A673 (cell line): ENCODE results near the gene FXYD4. TPM values are rescaled to one million over a fixed set of nuclear protein-coding genes. Genes with fewer than 3 reads are reported as not detected.

ENCODE experiments used
- BruUV-seq: library from RNA; stranded (reverse); fragments of 400-500 nt; replicated peaks from 2 replicates; lab custom pipeline; 2021; lab: Mats Ljungman, UMichigan
- CTCF ChIA-PET: fragments of 300-600 bp; sonication (Branson Sonifier 250); formaldehyde crosslinking; loops from one replicate; lab custom pipeline; 2022; ENCODE audit warnings: antibody characterized with exemption; lab: Charles Lee
- POLR2A ChIA-PET: fragments of 300-600 bp; sonication (Branson Sonifier 250); formaldehyde crosslinking; loops from one replicate; lab custom pipeline; 2022; ENCODE audit warnings: antibody characterized with exemption; ENCODE audit not compliant: low non-redundant PET; lab: Charles Lee
- DNase-seq: peaks from one replicate; pipeline ENCODE4 v3.0.0-alpha.2; 2015; ENCODE audit warnings: low spot score
- H3K27ac ChIP-seq: fragments of 200-600 bp; sonication (generic); 2 replicates; pipeline ENCODE4 v1.5.1; 2016; ENCODE audit warnings: mixed run types, low read depth, mild to moderate bottlenecking, mixed read lengths, antibody characterized with exemption, low read length; ENCODE audit not compliant: poor library complexity, severe bottlenecking
- H3K27me3 ChIP-seq: fragments of 200-600 bp; sonication (generic); replicated peaks from 2 replicates; pipeline ENCODE4 v1.6.1; 2017; ENCODE audit warnings: mixed run types, low read depth, mild to moderate bottlenecking, mixed read lengths, antibody characterized with exemption, low read length; ENCODE audit not compliant: insufficient read depth, poor library complexity
- H3K36me3 ChIP-seq: fragments of 200-600 bp; sonication (generic); 2 replicates; pipeline ENCODE4 v1.6.1; 2016; ENCODE audit warnings: mixed run types, mild to moderate bottlenecking, mixed read lengths, antibody characterized with exemption, low read length; ENCODE audit not compliant: insufficient read depth, poor library complexity, severe bottlenecking
- H3K4me1 ChIP-seq: fragments of 200-600 bp; sonication (generic); 2 replicates; pipeline ENCODE4 v1.6.1; 2017; ENCODE audit warnings: mixed run types, mild to moderate bottlenecking, mixed read lengths, antibody characterized with exemption, low read length; ENCODE audit not compliant: insufficient read depth, poor library complexity, severe bottlenecking
- H3K4me3 ChIP-seq: fragments of 200-600 bp; sonication (generic); 2 replicates; pipeline ENCODE4 v1.5.1; 2016; ENCODE audit warnings: low read depth, mixed run types, mild to moderate bottlenecking, mixed read lengths, low read length; ENCODE audit not compliant: poor library complexity, severe bottlenecking
- H3K9me3 ChIP-seq: fragments of 200-600 bp; sonication (generic); 2 replicates; pipeline ENCODE4 v1.6.1; 2016; ENCODE audit warnings: mixed run types, low read depth, mild to moderate bottlenecking, mixed read lengths, antibody characterized with exemption, low read length; ENCODE audit not compliant: poor library complexity, severe bottlenecking
- CTCF ChIP-seq: fragments of 300-800, 200-600 bp; sonication (generic); conservative IDR thresholded peaks from 2 replicates; pipeline ENCODE4 v1.5.1; 2017; ENCODE audit warnings: low read depth, mild to moderate bottlenecking, antibody characterized with exemption, low read length, moderate library complexity, mixed read lengths
- EZH2 ChIP-seq: fragments of 200-600 bp; sonication (generic); IDR thresholded peaks from 2 replicates; pipeline ENCODE4 v1.6.1; 2017; ENCODE audit warnings: borderline replicate concordance, low read depth, mild to moderate bottlenecking, mixed read lengths, antibody characterized with exemption, low read length; ENCODE audit not compliant: poor library complexity, severe bottlenecking
- intact Hi-C: fragments of 100-400 bp; cut with micrococcal nuclease; formaldehyde crosslinking; loops from one replicate; pipeline ENCODE4 v1.10.0; 2022; ENCODE audit not compliant: unreplicated experiment
- total RNA-seq: library from RNA; stranded (reverse); gene quantifications from 2 replicates; pipeline ENCODE4 v1.2.3, GENCODE V29; 2021

The FXYD4 gene
- total RNA-seq, 1 experiment from 2014 or later, result not detected

- POLR2A ChIA-PET, result no interaction called here
- TF ChIP-seq CTCF, result no peak
- no peak for TF ChIP-seq EZH2
- H3K4me1 ChIP-seq, result peaks cover 14% of the 10 kb centered on the region
- intact Hi-C loops, result no loop called here
- H3K27ac ChIP-seq, result no peak overlapping the region
- BruUV-seq, result no TSS peak
- H3K4me3 ChIP-seq, result no peak overlapping the region
- no peaks in the 10 kb centered on the region for H3K36me3 ChIP-seq
- no peaks in the 10 kb centered on the region for H3K27me3 ChIP-seq
- CTCF ChIA-PET, result no interaction called here
- H3K9me3 ChIP-seq, result no peaks in the 10 kb centered on the region
- DNase-seq, result no peak
Observed at GRCh38 chr10:43410345-43410744, 38.9 kb downstream of the FXYD4 start.

GRCh38 chr10:43411536-43411935 is 40.1 kb downstream of the FXYD4 start:
- ChIA-PET POLR2A (no interaction called here), CTCF (no interaction called here)
- no peaks in the 10 kb centered on the region for H3K36me3 ChIP-seq
- H3K4me1 ChIP-seq, result peaks cover 7% of the 10 kb centered on the region
- no TSS peak for BruUV-seq
- H3K4me3 ChIP-seq, result no peak overlapping the region
- H3K27me3 ChIP-seq, result no peaks in the 10 kb centered on the region
- DNase-seq, result no peak
- no peak for TF ChIP-seq EZH2
- no peak for TF ChIP-seq CTCF
- H3K9me3 ChIP-seq, result no peaks in the 10 kb centered on the region
- intact Hi-C loops, result no loop called here
- H3K27ac ChIP-seq, result no peak overlapping the region

- Histone ChIP-seq H3K27me3 (no peaks in the 10 kb centered on the region), H3K9me3 (no peaks in the 10 kb centered on the region), H3K27ac (no peak overlapping the region), H3K36me3 (no peaks in the 10 kb centered on the region), H3K4me3 (no peak overlapping the region), H3K4me1 (peaks cover 5% of the 10 kb centered on the region)
- POLR2A ChIA-PET, result no interaction called here
- no peak for DNase-seq
- CTCF ChIA-PET, result no interaction called here
- intact Hi-C loops, result no loop called here
- no TSS peak for BruUV-seq
- no peak for TF ChIP-seq CTCF
- TF ChIP-seq EZH2, result no peak
Observed at GRCh38 chr10:43415544-43415943, 44.1 kb downstream of the FXYD4 start.
